K562 (cell line): ENCODE data around the gene CYB5D1. TPM values are rescaled to one million over a fixed set of nuclear protein-coding genes. Genes with fewer than 3 reads are reported as not detected.

Experiments
- BCL6 ChIP-seq: fragments of 250-450 bp; sonication (Bioruptor Pico); IDR thresholded peaks from 2 replicates; pipeline ENCODE4 v1.4.0; 2020
- BHLHE40 ChIP-seq: IDR thresholded peaks from 2 replicates; pipeline ENCODE4 v1.6.1; 2011; ENCODE audit warnings: low read length, improper control_type of control experiment
- EGR1 ChIP-seq: fragments of 450-650 bp; conservative IDR thresholded peaks from 2 replicates; pipeline ENCODE4 v1.6.1; 2017; ENCODE audit warnings: mild to moderate bottlenecking
- ELF1 ChIP-seq: fragments of 200-800 bp; sonication (Bioruptor generic); IDR thresholded peaks from 2 replicates; pipeline ENCODE4 v1.6.1; 2016; ENCODE audit warnings: missing genetic modification characterization, missing compliant biosample characterization
- ELF4 ChIP-seq: fragments of 450-650 bp; formaldehyde crosslinking; IDR thresholded peaks from 2 replicates; pipeline ENCODE4 v1.4.0; 2022; ENCODE audit warnings: missing genetic modification characterization
- GABPA ChIP-seq: fragments of 200-800 bp; sonication (Bioruptor generic); conservative IDR thresholded peaks from 2 replicates; pipeline ENCODE4 v1.6.1; 2016; ENCODE audit warnings: low read depth, missing genetic modification characterization, missing compliant biosample characterization
- HDAC2 ChIP-seq: fragments of 450-650 bp; IDR thresholded peaks from 2 replicates; pipeline ENCODE4 v1.6.1; 2016; ENCODE audit warnings: mild to moderate bottlenecking
- KDM1A ChIP-seq, 2 experiments: fragments of 450-650 bp; IDR thresholded peaks; 2 replicates each; pipeline ENCODE4 v1.6.1; 2016; ENCODE audit warnings: mild to moderate bottlenecking in 2 of 2
- MTA1 ChIP-seq: fragments of 450-650 bp; IDR thresholded peaks from 2 replicates; pipeline ENCODE4 v1.6.1; 2017; ENCODE audit warnings: borderline replicate concordance
- NCOR1 ChIP-seq: fragments of 450-650 bp; IDR thresholded peaks from 2 replicates; pipeline ENCODE4 v1.6.1; 2016; ENCODE audit warnings: mild to moderate bottlenecking, moderate library complexity
- SAFB ChIP-seq: fragments of 200-400 bp; formaldehyde crosslinking; IDR thresholded peaks from 2 replicates; pipeline ENCODE4 v1.6.1; 2017; ENCODE audit warnings: low read depth, low read length, borderline replicate concordance
- SLC30A9 ChIP-seq: fragments of 250-450 bp; sonication (Bioruptor Pico); IDR thresholded peaks from 2 replicates; pipeline ENCODE4 v1.8.0; 2022; ENCODE audit warnings: mild to moderate bottlenecking, moderate library complexity
- ZNF232 ChIP-seq: sonication (generic); formaldehyde crosslinking; IDR thresholded peaks from 2 replicates; pipeline ENCODE4 v1.8.0; 2022; ENCODE audit warnings: mild to moderate bottlenecking, missing genetic modification reagents
- ZNF507 ChIP-seq: conservative IDR thresholded peaks from 2 replicates; pipeline ENCODE4 v1.6.1; 2017; ENCODE audit warnings: missing genetic modification characterization, missing compliant biosample characterization
- ZNF668 ChIP-seq: fragments of 250-450 bp; sonication (Bioruptor Pico); IDR thresholded peaks from 2 replicates; pipeline ENCODE4 v1.8.0; 2022; ENCODE audit warnings: mild to moderate bottlenecking, inconsistent platforms
- polyA plus RNA-seq, 8 experiments: library from polyadenylated mRNA; depleted of rRNA in 4 of 8; stranded (reverse) in 5 of 8; unstranded in 3 of 8; fragments of >200 nt; fragmentation: Nextera tagmentation in 2 of 8; fragmentation: Illumina TruSeq in 1 of 8; extraction: Ambion mirVana in 2 of 8; extraction: Trizol in 1 of 8; gene quantifications; 2 replicates each; pipeline versions ENCODE4 v1.2.1 to v1.2.3, GENCODE V29; 2011 to 2014; ENCODE audit warnings: inconsistent platforms in 1 of 8, missing spikeins in 1 of 8
- total RNA-seq, 7 experiments: library from RNA; depleted of rRNA in 6 of 7; stranded (reverse); fragments of >200 nt in 6 of 7; fragmentation: Illumina TruSeq in 2 of 7; extraction: Trizol in 2 of 7; gene quantifications; 2 replicates each; pipeline versions ENCODE4 v1.2.1 to v1.2.3, GENCODE V29; 2011 to 2021; ENCODE audit warnings: low replicate concordance in 1 of 7
- TF ChIP-seq, protein P1 (sequence below), 2 experiments: IDR thresholded peaks; 2 replicates each; pipeline ENCODE4 v1.6.1; 2012; ENCODE audit warnings: improper control_type of control experiment in 2 of 2, low read depth in 2 of 2, low read length in 2 of 2, borderline replicate concordance in 1 of 2
- TF ChIP-seq, protein P2 (sequence below), 3 experiments: fragments of 200-800 bp in 1 of 3; sonication (Bioruptor generic) in 1 of 3; sonication (generic) in 1 of 3; formaldehyde crosslinking in 1 of 3; IDR thresholded peaks; 2 replicates each; pipeline versions ENCODE4 v1.6.1 to v1.8.0; 2016 to 2022; ENCODE audit warnings: mild to moderate bottlenecking in 2 of 3, missing compliant biosample characterization in 2 of 3, missing genetic modification characterization in 2 of 3, missing genetic modification reagents in 1 of 3
- TF ChIP-seq, protein P3 (sequence below), 2 experiments: fragments of 450-650 bp; IDR thresholded peaks; 2 replicates each; pipeline ENCODE4 v1.6.1; 2018; ENCODE audit warnings: mild to moderate bottlenecking in 2 of 2, low read depth in 1 of 2; ENCODE audit not compliant: partially characterized antibody in 2 of 2
- TF ChIP-seq, protein P4 (sequence below): fragments of 250-450 bp; sonication (Bioruptor Pico); IDR thresholded peaks from 2 replicates; pipeline ENCODE4 v1.4.0; 2020

CYB5D1 gene
- total and polyA plus RNA-seq, 9 of the 15 experiments (the other 6 are each of a cell fraction or from before 2014, with no cell fraction given) = 2.4 to 7.9 (median 5.7) TPM

DNA sequence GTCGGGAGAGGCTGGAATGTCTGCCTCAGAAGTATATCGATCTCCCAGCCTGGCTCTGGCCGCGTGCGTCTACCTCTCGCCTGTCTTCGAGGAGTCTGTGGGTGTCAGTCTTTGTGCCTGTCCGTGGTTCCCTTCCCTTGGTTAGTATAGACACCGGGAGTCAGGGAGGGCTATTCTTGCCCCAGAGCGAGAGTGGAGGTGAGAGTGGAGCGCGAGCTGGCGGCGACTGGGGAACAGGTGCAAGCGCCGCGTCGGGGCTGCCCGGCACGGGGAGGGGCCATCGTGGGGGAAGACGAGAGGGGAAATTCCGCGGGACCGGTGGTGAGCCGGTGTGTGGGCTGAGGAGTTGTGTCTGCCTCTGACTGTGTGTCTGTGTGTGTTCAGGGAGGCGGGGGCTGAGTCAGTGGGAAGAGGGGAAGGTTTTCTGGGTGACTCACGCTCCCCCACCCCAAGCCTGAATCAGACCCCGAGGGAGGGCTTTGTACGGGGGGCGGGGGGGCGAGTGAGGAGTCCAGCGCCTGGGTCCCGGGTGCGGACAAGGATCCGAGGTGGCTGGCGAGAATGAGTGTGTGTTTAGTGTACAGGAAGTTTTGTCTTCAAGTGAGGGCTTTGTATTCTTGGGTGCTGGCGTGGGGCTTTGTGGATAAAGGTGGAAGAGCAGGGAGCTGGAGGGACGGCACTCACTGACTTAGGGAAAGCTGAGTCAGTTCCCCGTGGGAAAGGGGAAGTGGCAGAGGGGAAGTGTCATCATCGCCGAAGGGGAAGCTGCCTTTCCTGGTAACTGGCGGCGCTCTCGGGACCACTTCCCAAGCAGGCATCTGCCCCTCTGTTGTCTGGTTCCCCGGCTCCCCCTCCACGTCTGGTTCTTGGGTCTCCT is 15.2 kb upstream of the CYB5D1 start (continued):
- TF ChIP-seq, protein P1, sequence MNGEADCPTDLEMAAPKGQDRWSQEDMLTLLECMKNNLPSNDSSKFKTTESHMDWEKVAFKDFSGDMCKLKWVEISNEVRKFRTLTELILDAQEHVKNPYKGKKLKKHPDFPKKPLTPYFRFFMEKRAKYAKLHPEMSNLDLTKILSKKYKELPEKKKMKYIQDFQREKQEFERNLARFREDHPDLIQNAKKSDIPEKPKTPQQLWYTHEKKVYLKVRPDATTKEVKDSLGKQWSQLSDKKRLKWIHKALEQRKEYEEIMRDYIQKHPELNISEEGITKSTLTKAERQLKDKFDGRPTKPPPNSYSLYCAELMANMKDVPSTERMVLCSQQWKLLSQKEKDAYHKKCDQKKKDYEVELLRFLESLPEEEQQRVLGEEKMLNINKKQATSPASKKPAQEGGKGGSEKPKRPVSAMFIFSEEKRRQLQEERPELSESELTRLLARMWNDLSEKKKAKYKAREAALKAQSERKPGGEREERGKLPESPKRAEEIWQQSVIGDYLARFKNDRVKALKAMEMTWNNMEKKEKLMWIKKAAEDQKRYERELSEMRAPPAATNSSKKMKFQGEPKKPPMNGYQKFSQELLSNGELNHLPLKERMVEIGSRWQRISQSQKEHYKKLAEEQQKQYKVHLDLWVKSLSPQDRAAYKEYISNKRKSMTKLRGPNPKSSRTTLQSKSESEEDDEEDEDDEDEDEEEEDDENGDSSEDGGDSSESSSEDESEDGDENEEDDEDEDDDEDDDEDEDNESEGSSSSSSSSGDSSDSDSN (IDR thresholded peaks at IDR 0.05; ENCODE audit: borderline replicate concordance in 1 of 2, low read depth in 2 of 2, low read length in 2 of 2) = peak in 1 of 2 experiments; percentile 50; a peak in 1 of 4 replicates
- TF ChIP-seq HDAC2 (peak; percentile 10; the same call in 1 of the 2 replicates), BCL6 (CRISPR knock-in tag) (no peak), EGR1 (peak; percentile 81), SLC30A9 (CRISPR knock-in tag) (no peak), ZNF232 (CRISPR knock-in tag) (no peak), ELF4 (CRISPR knock-in tag) (0 out of 2 replicates have a peak, but pooled peaks have one; percentile 4), NCOR1 (0 out of 2 replicates have a peak, but pooled peaks have one; percentile 20), ELF1 (peak; percentile 64), GABPA (tag) (no peak; the same call in none of the 2 replicates), ZNF507 (tag) (no peak), SAFB (0 out of 2 replicates have a peak, but pooled peaks have one; percentile 42), KDM1A (IDR thresholded peaks at IDR 0.05) (no peak), ZNF668 (CRISPR knock-in tag) (no peak), BHLHE40 (peak; percentile 17; the same call in 1 of the 2 replicates), MTA1 (peak; percentile 43; the same call in 1 of the 2 replicates)
- TF ChIP-seq, protein P2, sequence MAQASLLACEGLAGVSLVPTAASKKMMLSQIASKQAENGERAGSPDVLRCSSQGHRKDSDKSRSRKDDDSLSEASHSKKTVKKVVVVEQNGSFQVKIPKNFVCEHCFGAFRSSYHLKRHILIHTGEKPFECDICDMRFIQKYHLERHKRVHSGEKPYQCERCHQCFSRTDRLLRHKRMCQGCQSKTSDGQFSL (CRISPR knock-in tag; IDR thresholded peaks at IDR 0.05) = no peak
- TF ChIP-seq, protein P2 (tag; IDR thresholded peaks at IDR 0.05) = no peak
- TF ChIP-seq, protein P3, sequence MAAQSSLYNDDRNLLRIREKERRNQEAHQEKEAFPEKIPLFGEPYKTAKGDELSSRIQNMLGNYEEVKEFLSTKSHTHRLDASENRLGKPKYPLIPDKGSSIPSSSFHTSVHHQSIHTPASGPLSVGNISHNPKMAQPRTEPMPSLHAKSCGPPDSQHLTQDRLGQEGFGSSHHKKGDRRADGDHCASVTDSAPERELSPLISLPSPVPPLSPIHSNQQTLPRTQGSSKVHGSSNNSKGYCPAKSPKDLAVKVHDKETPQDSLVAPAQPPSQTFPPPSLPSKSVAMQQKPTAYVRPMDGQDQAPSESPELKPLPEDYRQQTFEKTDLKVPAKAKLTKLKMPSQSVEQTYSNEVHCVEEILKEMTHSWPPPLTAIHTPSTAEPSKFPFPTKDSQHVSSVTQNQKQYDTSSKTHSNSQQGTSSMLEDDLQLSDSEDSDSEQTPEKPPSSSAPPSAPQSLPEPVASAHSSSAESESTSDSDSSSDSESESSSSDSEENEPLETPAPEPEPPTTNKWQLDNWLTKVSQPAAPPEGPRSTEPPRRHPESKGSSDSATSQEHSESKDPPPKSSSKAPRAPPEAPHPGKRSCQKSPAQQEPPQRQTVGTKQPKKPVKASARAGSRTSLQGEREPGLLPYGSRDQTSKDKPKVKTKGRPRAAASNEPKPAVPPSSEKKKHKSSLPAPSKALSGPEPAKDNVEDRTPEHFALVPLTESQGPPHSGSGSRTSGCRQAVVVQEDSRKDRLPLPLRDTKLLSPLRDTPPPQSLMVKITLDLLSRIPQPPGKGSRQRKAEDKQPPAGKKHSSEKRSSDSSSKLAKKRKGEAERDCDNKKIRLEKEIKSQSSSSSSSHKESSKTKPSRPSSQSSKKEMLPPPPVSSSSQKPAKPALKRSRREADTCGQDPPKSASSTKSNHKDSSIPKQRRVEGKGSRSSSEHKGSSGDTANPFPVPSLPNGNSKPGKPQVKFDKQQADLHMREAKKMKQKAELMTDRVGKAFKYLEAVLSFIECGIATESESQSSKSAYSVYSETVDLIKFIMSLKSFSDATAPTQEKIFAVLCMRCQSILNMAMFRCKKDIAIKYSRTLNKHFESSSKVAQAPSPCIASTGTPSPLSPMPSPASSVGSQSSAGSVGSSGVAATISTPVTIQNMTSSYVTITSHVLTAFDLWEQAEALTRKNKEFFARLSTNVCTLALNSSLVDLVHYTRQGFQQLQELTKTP (IDR thresholded peaks at IDR 0.05; ENCODE audit: low read depth in 1 of 2, partially characterized antibody in 2 of 2) = peak in 1 of 2 experiments; percentile 34
- TF ChIP-seq, protein P4, sequence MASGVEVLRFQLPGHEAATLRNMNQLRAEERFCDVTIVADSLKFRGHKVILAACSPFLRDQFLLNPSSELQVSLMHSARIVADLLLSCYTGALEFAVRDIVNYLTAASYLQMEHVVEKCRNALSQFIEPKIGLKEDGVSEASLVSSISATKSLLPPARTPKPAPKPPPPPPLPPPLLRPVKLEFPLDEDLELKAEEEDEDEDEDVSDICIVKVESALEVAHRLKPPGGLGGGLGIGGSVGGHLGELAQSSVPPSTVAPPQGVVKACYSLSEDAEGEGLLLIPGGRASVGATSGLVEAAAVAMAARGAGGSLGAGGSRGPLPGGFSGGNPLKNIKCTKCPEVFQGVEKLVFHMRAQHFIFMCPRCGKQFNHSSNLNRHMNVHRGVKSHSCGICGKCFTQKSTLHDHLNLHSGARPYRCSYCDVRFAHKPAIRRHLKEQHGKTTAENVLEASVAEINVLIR (CRISPR knock-in tag) = no peak
